ENCODE results near the gene IL20RB.
"Not testable (repeated sequence)": the region's sequence is repeated elsewhere in the genome, so short reads cannot be mapped to it uniquely, and the experiment has no call there.

The IL20RB gene

GRCh38 chr3:137013951-137014688, 56.3 kb downstream of the IL20RB start:
- no peak for TF ChIP-seq POLR2AphosphoS5 (IDR thresholded peaks at IDR 0.05; ENCODE audit: borderline replicate concordance, low read depth, low read length)
- Histone ChIP-seq H3K36me3 (ENCODE audit: insufficient read depth, low read length) (no peaks in the 10 kb centered on the region), H3K9me3 (ENCODE audit: low read depth, low read length) (no peaks in the 10 kb centered on the region), H3K9ac (ENCODE audit: insufficient read length) (peak overlapping the region; percentile 22), H3K4me3 (peak overlapping the region; percentile 13), H3K27ac (no peak overlapping the region)
- peak; percentile 87 for DNase-seq (ENCODE audit: low read depth, low spot score)

GRCh38 chr3:137017316-137017715, 59.5 kb downstream of the IL20RB start:
- DNase-seq (ENCODE audit: low read depth, low spot score); H3K27ac ChIP-seq; H3K36me3 ChIP-seq (ENCODE audit: insufficient read depth, low read length); H3K4me3 ChIP-seq; H3K9me3 ChIP-seq (ENCODE audit: low read depth, low read length); H3K9ac ChIP-seq (ENCODE audit: insufficient read length): not testable (repeated sequence)

- DNase-seq (ENCODE audit: low read depth, low spot score): no peak
- no peak overlapping the region for H3K27ac ChIP-seq
- no peak overlapping the region for H3K4me3 ChIP-seq
- H3K36me3 ChIP-seq (ENCODE audit: insufficient read depth, low read length): no peaks in the 10 kb centered on the region
- TF ChIP-seq EZH2 (IDR thresholded peaks at IDR 0.05) (no peak), POLR2AphosphoS5 (IDR thresholded peaks at IDR 0.05; ENCODE audit: borderline replicate concordance, low read depth, low read length) (no peak), FOXP2 (optimal IDR thresholded peaks at IDR 0.05; ENCODE audit: control extremely low read depth, extremely low read length, insufficient read depth) (no peak)
- H3K9ac ChIP-seq (ENCODE audit: insufficient read length): no peak overlapping the region
- no peaks in the 10 kb centered on the region for H3K9me3 ChIP-seq (ENCODE audit: low read depth, low read length)
Observed at GRCh38 chr3:137020315-137020714, 62.5 kb downstream of the IL20RB start.

GRCh38 chr3:137020888-137021287, 63.1 kb downstream of the IL20RB start:
- Histone ChIP-seq H3K9me3 (ENCODE audit: low read depth, low read length) (no peaks in the 10 kb centered on the region), H3K9ac (ENCODE audit: insufficient read length) (no peak overlapping the region), H3K27ac (no peak overlapping the region), H3K36me3 (ENCODE audit: insufficient read depth, low read length) (no peaks in the 10 kb centered on the region), H3K4me3 (no peak overlapping the region)
- TF ChIP-seq FOXP2 (optimal IDR thresholded peaks at IDR 0.05; ENCODE audit: control extremely low read depth, extremely low read length, insufficient read depth) (no peak), EZH2 (IDR thresholded peaks at IDR 0.05) (no peak), POLR2AphosphoS5 (IDR thresholded peaks at IDR 0.05; ENCODE audit: borderline replicate concordance, low read depth, low read length) (no peak)
- DNase-seq (ENCODE audit: low read depth, low spot score): no peak

GRCh38 chr3:137024348-137024747, 66.6 kb downstream of the IL20RB start:
- Histone ChIP-seq H3K27ac (no peak overlapping the region), H3K9me3 (ENCODE audit: low read depth, low read length) (no peaks in the 10 kb centered on the region), H3K4me3 (no peak overlapping the region), H3K9ac (ENCODE audit: insufficient read length) (no peak overlapping the region), H3K36me3 (ENCODE audit: insufficient read depth, low read length) (no peaks in the 10 kb centered on the region)
- DNase-seq (ENCODE audit: low read depth, low spot score): no peak
- TF ChIP-seq FOXP2 (optimal IDR thresholded peaks at IDR 0.05; ENCODE audit: control extremely low read depth, extremely low read length, insufficient read depth) (no peak), EZH2 (IDR thresholded peaks at IDR 0.05) (no peak), POLR2AphosphoS5 (IDR thresholded peaks at IDR 0.05; ENCODE audit: borderline replicate concordance, low read depth, low read length) (no peak)

GRCh38 chr3:137026701-137027100, 68.9 kb downstream of the IL20RB start:
- no peak overlapping the region for H3K4me3 ChIP-seq
- H3K9ac ChIP-seq (ENCODE audit: insufficient read length): no peak overlapping the region
- H3K27ac ChIP-seq: no peak overlapping the region
- H3K9me3 ChIP-seq (ENCODE audit: low read depth, low read length): no peaks in the 10 kb centered on the region
- no peak for TF ChIP-seq FOXP2 (optimal IDR thresholded peaks at IDR 0.05; ENCODE audit: control extremely low read depth, extremely low read length, insufficient read depth)
- TF ChIP-seq POLR2AphosphoS5 (IDR thresholded peaks at IDR 0.05; ENCODE audit: borderline replicate concordance, low read depth, low read length): no peak
- no peak for TF ChIP-seq EZH2 (IDR thresholded peaks at IDR 0.05)
- H3K36me3 ChIP-seq (ENCODE audit: insufficient read depth, low read length): no peaks in the 10 kb centered on the region
- no peak for DNase-seq (ENCODE audit: low read depth, low spot score)

- Histone ChIP-seq H3K9ac (ENCODE audit: insufficient read length) (no peak overlapping the region), H3K9me3 (ENCODE audit: low read depth, low read length) (no peaks in the 10 kb centered on the region), H3K27ac (no peak overlapping the region), H3K4me3 (peak overlapping the region; percentile 74), H3K36me3 (ENCODE audit: insufficient read depth, low read length) (no peaks in the 10 kb centered on the region)
- DNase-seq (ENCODE audit: low read depth, low spot score): peak; percentile 39
- TF ChIP-seq EZH2 (IDR thresholded peaks at IDR 0.05): no peak
- TF ChIP-seq POLR2AphosphoS5 (IDR thresholded peaks at IDR 0.05; ENCODE audit: borderline replicate concordance, low read depth, low read length): no peak
- TF ChIP-seq FOXP2 (optimal IDR thresholded peaks at IDR 0.05; ENCODE audit: control extremely low read depth, extremely low read length, insufficient read depth): no peak
Observed at GRCh38 chr3:137032465-137033120, 74.8 kb downstream of the IL20RB start.

GRCh38 chr3:137035631-137036030, 77.8 kb downstream of the IL20RB start:
- TF ChIP-seq POLR2AphosphoS5 (IDR thresholded peaks at IDR 0.05; ENCODE audit: borderline replicate concordance, low read depth, low read length) (no peak), FOXP2 (optimal IDR thresholded peaks at IDR 0.05; ENCODE audit: control extremely low read depth, extremely low read length, insufficient read depth) (no peak), EZH2 (IDR thresholded peaks at IDR 0.05) (no peak)
- Histone ChIP-seq H3K9me3 (ENCODE audit: low read depth, low read length) (no peaks in the 10 kb centered on the region), H3K27ac (no peak overlapping the region), H3K4me3 (no peak overlapping the region), H3K36me3 (ENCODE audit: insufficient read depth, low read length) (no peaks in the 10 kb centered on the region), H3K9ac (ENCODE audit: insufficient read length) (no peak overlapping the region)
- DNase-seq (ENCODE audit: low read depth, low spot score): no peak

- TF ChIP-seq EZH2 (IDR thresholded peaks at IDR 0.05) (no peak), FOXP2 (optimal IDR thresholded peaks at IDR 0.05; ENCODE audit: control extremely low read depth, extremely low read length, insufficient read depth) (no peak), POLR2AphosphoS5 (IDR thresholded peaks at IDR 0.05; ENCODE audit: borderline replicate concordance, low read depth, low read length) (no peak)
- Histone ChIP-seq H3K36me3 (ENCODE audit: insufficient read depth, low read length) (no peaks in the 10 kb centered on the region), H3K9ac (ENCODE audit: insufficient read length) (no peak overlapping the region), H3K4me3 (no peak overlapping the region), H3K27ac (no peak overlapping the region), H3K9me3 (ENCODE audit: low read depth, low read length) (no peaks in the 10 kb centered on the region)
- DNase-seq (ENCODE audit: low read depth, low spot score): no peak
Observed at GRCh38 chr3:137039570-137039969, 81.8 kb downstream of the IL20RB start.
